HepG2 (cell line): Measurements from ENCODE around the gene BBLN. TPM values are rescaled to one million over a fixed set of nuclear protein-coding genes. Genes with fewer than 3 reads are reported as not detected.

Source experiments
- ATF7-NPFF ChIP-seq: sonication (generic); formaldehyde crosslinking; IDR thresholded peaks from 2 replicates; pipeline ENCODE4 v1.8.1; 2023; ENCODE audit warnings: mild to moderate bottlenecking, low read depth, missing genetic modification reagents, moderate library complexity
- KLF15 ChIP-seq: sonication (generic); formaldehyde crosslinking; IDR thresholded peaks from 2 replicates; pipeline ENCODE4 v1.8.1; 2023; ENCODE audit warnings: borderline replicate concordance, mild to moderate bottlenecking, inconsistent platforms, missing genetic modification reagents, mixed read lengths
- KMT2B ChIP-seq: IDR thresholded peaks from 2 replicates; pipeline ENCODE4 v1.6.1; 2016; ENCODE audit warnings: missing genetic modification reagents, missing compliant biosample characterization
- MTA3 ChIP-seq: sonication (generic); formaldehyde crosslinking; IDR thresholded peaks from 2 replicates; pipeline ENCODE4 v1.4.0; 2020; ENCODE audit warnings: missing genetic modification reagents
- MXD1 ChIP-seq: sonication (generic); formaldehyde crosslinking; IDR thresholded peaks from 2 replicates; pipeline ENCODE4 v1.4.0; 2020; ENCODE audit warnings: mild to moderate bottlenecking, missing genetic modification reagents
- MYC ChIP-seq: sonication (generic); formaldehyde crosslinking; IDR thresholded peaks from 2 replicates; pipeline ENCODE4 v1.9.0; 2021; ENCODE audit warnings: missing genetic modification reagents, borderline replicate concordance
- MZF1 ChIP-seq: sonication (generic); formaldehyde crosslinking; IDR thresholded peaks from 2 replicates; pipeline ENCODE4 v1.8.1; 2023; ENCODE audit warnings: mild to moderate bottlenecking, missing genetic modification reagents, borderline replicate concordance
- PAF1 ChIP-seq: IDR thresholded peaks from 2 replicates; pipeline ENCODE4 v1.6.1; 2016; ENCODE audit warnings: missing genetic modification reagents, missing compliant biosample characterization
- PBX2 ChIP-seq: IDR thresholded peaks from 2 replicates; pipeline ENCODE4 v1.6.1; 2016; ENCODE audit warnings: control low read depth
- PHF20 ChIP-seq: sonication (generic); formaldehyde crosslinking; IDR thresholded peaks from 2 replicates; pipeline ENCODE4 v1.5.0; 2020; ENCODE audit warnings: mild to moderate bottlenecking, missing genetic modification reagents
- ZNF124 ChIP-seq: sonication (generic); formaldehyde crosslinking; IDR thresholded peaks from 2 replicates; pipeline ENCODE4 v1.4.0; 2020; ENCODE audit warnings: missing genetic modification reagents
- ZNF230 ChIP-seq: sonication (generic); formaldehyde crosslinking; IDR thresholded peaks from 2 replicates; pipeline ENCODE4 v1.4.0; 2020; ENCODE audit warnings: mild to moderate bottlenecking, missing genetic modification reagents
- ZNF232 ChIP-seq: sonication (generic); formaldehyde crosslinking; IDR thresholded peaks from 2 replicates; pipeline ENCODE4 v1.4.0; 2020; ENCODE audit warnings: missing genetic modification reagents, borderline replicate concordance
- ZNF354B ChIP-seq: sonication (generic); formaldehyde crosslinking; IDR thresholded peaks from 2 replicates; pipeline ENCODE4 v1.8.0; 2022; ENCODE audit warnings: mild to moderate bottlenecking, missing genetic modification reagents
- ZNF562 ChIP-seq: sonication (generic); formaldehyde crosslinking; IDR thresholded peaks from 2 replicates; pipeline ENCODE4 v1.8.0; 2022; ENCODE audit warnings: missing genetic modification reagents, borderline replicate concordance
- ZNF609 ChIP-seq: sonication (generic); formaldehyde crosslinking; IDR thresholded peaks from 2 replicates; pipeline ENCODE4 v1.4.0; 2020; ENCODE audit warnings: mild to moderate bottlenecking, missing genetic modification reagents, borderline replicate concordance
- ZNF644 ChIP-seq: IDR thresholded peaks from 2 replicates; pipeline ENCODE4 v1.6.1; 2016; ENCODE audit warnings: low read depth
- ZNF691 ChIP-seq: sonication (generic); formaldehyde crosslinking; IDR thresholded peaks from 2 replicates; pipeline ENCODE4 v1.4.0; 2020; ENCODE audit warnings: missing genetic modification reagents, low read depth, mild to moderate bottlenecking, borderline replicate concordance
- ZNF746 ChIP-seq: sonication (generic); formaldehyde crosslinking; IDR thresholded peaks from 2 replicates; pipeline ENCODE4 v1.8.0; 2022; ENCODE audit warnings: mild to moderate bottlenecking, missing genetic modification reagents
- polyA plus RNA-seq, 8 experiments: library from polyadenylated mRNA; depleted of rRNA in 3 of 8; stranded (reverse) in 7 of 8; unstranded in 1 of 8; fragments of >200 nt; fragmentation: Illumina TruSeq in 4 of 8; extraction: Trizol in 4 of 8; gene quantifications; 2 replicates each; pipeline versions ENCODE4 v1.2.1 to v1.2.3, GENCODE V29; 2011 to 2016; ENCODE audit warnings: low read depth in 4 of 8, missing spikeins in 1 of 8, mixed read lengths in 1 of 8; ENCODE audit not compliant: insufficient read depth in 1 of 8
- total RNA-seq, 5 experiments: library from RNA; depleted of rRNA; stranded (reverse); fragments of >200 nt; fragmentation: Illumina TruSeq; extraction: Trizol; gene quantifications; 2 replicates each; pipeline ENCODE4 v1.2.3, GENCODE V29; 2016; ENCODE audit warnings: low read depth in 1 of 5
- TF ChIP-seq, protein P1 (sequence below): sonication (generic); formaldehyde crosslinking; IDR thresholded peaks from 2 replicates; pipeline ENCODE4 v1.4.0; 2020; ENCODE audit warnings: mild to moderate bottlenecking, missing genetic modification reagents
- TF ChIP-seq, protein P2 (sequence below): sonication (generic); formaldehyde crosslinking; IDR thresholded peaks from 2 replicates; pipeline ENCODE4 v1.5.0; 2020; ENCODE audit warnings: missing genetic modification reagents

BBLN gene
- total and polyA plus RNA-seq, 2 of the 13 experiments (the other 11 are each of a cell fraction or from before 2014, with no cell fraction given): 27.6 to 33.1 TPM

GRCh38 chr9:128127568-128127989, 32.5 kb upstream of the BBLN start, which contains the start of gene PTGES2 (continued):
- no peak for TF ChIP-seq ZNF644 (CRISPR knock-in tag)
- no peak; the same call in 1 of the 2 replicates for TF ChIP-seq ZNF230
- no peak for TF ChIP-seq PHF20 (CRISPR knock-in tag)
- TF ChIP-seq MYC: peak; percentile 63
- TF ChIP-seq ZNF609 (CRISPR knock-in tag): no peak
- TF ChIP-seq, protein P1, sequence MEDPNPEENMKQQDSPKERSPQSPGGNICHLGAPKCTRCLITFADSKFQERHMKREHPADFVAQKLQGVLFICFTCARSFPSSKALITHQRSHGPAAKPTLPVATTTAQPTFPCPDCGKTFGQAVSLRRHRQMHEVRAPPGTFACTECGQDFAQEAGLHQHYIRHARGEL (CRISPR knock-in tag): no peak
- TF ChIP-seq ZNF746: no peak; the same call in none of the 2 replicates
- TF ChIP-seq ZNF124 (CRISPR knock-in tag): no peak
- TF ChIP-seq, protein P2, sequence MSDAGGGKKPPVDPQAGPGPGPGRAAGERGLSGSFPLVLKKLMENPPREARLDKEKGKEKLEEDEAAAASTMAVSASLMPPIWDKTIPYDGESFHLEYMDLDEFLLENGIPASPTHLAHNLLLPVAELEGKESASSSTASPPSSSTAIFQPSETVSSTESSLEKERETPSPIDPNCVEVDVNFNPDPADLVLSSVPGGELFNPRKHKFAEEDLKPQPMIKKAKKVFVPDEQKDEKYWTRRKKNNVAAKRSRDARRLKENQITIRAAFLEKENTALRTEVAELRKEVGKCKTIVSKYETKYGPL (CRISPR knock-in tag): no peak
- no peak for TF ChIP-seq PAF1
- no peak for TF ChIP-seq KLF15 (CRISPR knock-in tag)
- TF ChIP-seq PBX2 (CRISPR knock-in tag): no peak
- no peak for TF ChIP-seq MXD1 (CRISPR knock-in tag)
- TF ChIP-seq ZNF232 (CRISPR knock-in tag): no peak
- TF ChIP-seq ZNF562: no peak
- no peak for TF ChIP-seq MTA3 (CRISPR knock-in tag)
- no peak for TF ChIP-seq KMT2B (CRISPR knock-in tag)
- no peak for TF ChIP-seq MZF1
- peak; percentile 55; the same call in 1 of the 2 replicates for TF ChIP-seq ATF7-NPFF (CRISPR knock-in tag)
- no peak for TF ChIP-seq ZNF354B (CRISPR knock-in tag)
- no peak for TF ChIP-seq ZNF691 (CRISPR knock-in tag)
